Mucosa of gallbladder (tissue), 1 donor: Measurements from ENCODE around the gene IL32. TPM values are rescaled to one million over a fixed set of nuclear protein-coding genes. Genes with fewer than 3 reads are reported as not detected.

Source experiments
- DNase-seq: peaks from one replicate; pipeline ENCODE4 v3.0.0-alpha.2; 2020; ENCODE audit warnings: low spot score
- total RNA-seq: library from RNA; stranded (reverse); gene quantifications from one replicate; pipeline ENCODE4 v1.2.1, GENCODE V29; 2021
- donor health status: DM: no; HTN: no; CAD: no.

IL32 gene
- total RNA-seq: 134 TPM

GRCh38 chr16:3065069-3065741 is at the start of gene IL32:
Gene IL32, plus strand, starts transcription at chr16:3065640. Its CDS starts 172 bp downstream, at chr16:3065812.
- DNase-seq: peak; percentile 89

GRCh38 chr16:3015865-3016521 is 49.4 kb upstream of the IL32 start:
- no peak for DNase-seq

GRCh38 chr16:3017344-3017743 is 48.1 kb upstream of the IL32 start:
- no peak for DNase-seq

GRCh38 chr16:3017794-3018506 is 47.5 kb upstream of the IL32 start, which contains the start of gene CLDN6:
Gene CLDN6, minus strand, starts transcription at chr16:3018183. Its CDS starts 2,162 bp downstream, at chr16:3016021.
- no peak for DNase-seq

- no peak for DNase-seq
Observed at GRCh38 chr16:3019594-3020246, 45.7 kb upstream of the IL32 start.

- peak; percentile 80 for DNase-seq
Observed at GRCh38 chr16:3020247-3020603, 45.2 kb upstream of the IL32 start, which contains the start of gene TNFRSF12A. Gene TNFRSF12A, plus strand, starts transcription at chr16:3020368. Its CDS starts 30 bp downstream, at chr16:3020398.

GRCh38 chr16:3020604-3021448 is 44.6 kb upstream of the IL32 start:
- DNase-seq: peak; percentile 78

GRCh38 chr16:3021449-3022207 is 43.8 kb upstream of the IL32 start:
- peak; percentile 63 for DNase-seq

- peak; percentile 92 for DNase-seq
Observed at GRCh38 chr16:3022208-3022683, 43.2 kb upstream of the IL32 start.

- DNase-seq: no peak
Observed at GRCh38 chr16:3022684-3023414, 42.6 kb upstream of the IL32 start.

GRCh38 chr16:3023415-3023668 is 42.1 kb upstream of the IL32 start:
- no peak for DNase-seq

- peak; percentile 98 for DNase-seq
Observed at GRCh38 chr16:3023669-3024478, 41.6 kb upstream of the IL32 start, which contains the start of the genes HCFC1R1 and THOC6. Gene HCFC1R1, minus strand, starts transcription at chr16:3023942. Its CDS starts 1 bp downstream, at chr16:3023941. Gene THOC6, plus strand, starts transcription at chr16:3024035. Its CDS starts 292 bp downstream, at chr16:3024327.

- DNase-seq: no peak
Observed at GRCh38 chr16:3025032-3026002, 40.1 kb upstream of the IL32 start.

GRCh38 chr16:3026003-3026378 is 39.4 kb upstream of the IL32 start:
- no peak for DNase-seq

GRCh38 chr16:3026609-3027488 is 38.6 kb upstream of the IL32 start:
- no peak for DNase-seq

GRCh38 chr16:3027489-3027795 is 38.0 kb upstream of the IL32 start:
- DNase-seq: no peak
